Epidermal melanocyte (primary cell): ENCODE data around the gene SERPINB3.
"Not testable (repeated sequence)": the region's sequence is repeated elsewhere in the genome, so short reads cannot be mapped to it uniquely, and the experiment has no call there.

Source experiments
- DNase-seq: peaks from one replicate; pipeline ENCODE4 v3.0.0; 2011; ENCODE audit warnings: low spot score; ENCODE audit not compliant: insufficient read length

Gene SERPINB3

DNA sequence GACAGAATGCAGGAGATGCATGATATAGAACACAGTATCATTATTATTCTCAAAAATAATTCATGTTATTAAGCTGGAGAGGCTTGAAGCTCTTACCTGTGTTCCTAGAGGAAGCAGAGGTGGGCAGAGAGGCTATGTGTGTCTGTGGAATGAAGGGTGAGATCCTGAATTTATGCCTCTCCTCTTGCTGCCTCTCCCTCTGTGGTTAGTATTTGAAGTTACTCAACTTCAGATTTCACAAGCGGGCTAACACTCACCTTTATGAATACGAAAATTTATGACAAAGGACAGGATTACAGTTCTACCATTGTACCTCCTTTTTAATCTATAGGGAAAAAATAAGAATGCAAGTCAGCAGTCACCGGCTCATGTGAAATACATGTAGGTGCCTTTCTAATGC lies at the start of gene SERPINB3:
Gene SERPINB3, minus strand, starts transcription at position 144 of the 400 bp plus-strand sequence. CDS start 677 bp downstream, outside the sequence.
- DNase-seq, result not testable (repeated sequence)

DNA sequence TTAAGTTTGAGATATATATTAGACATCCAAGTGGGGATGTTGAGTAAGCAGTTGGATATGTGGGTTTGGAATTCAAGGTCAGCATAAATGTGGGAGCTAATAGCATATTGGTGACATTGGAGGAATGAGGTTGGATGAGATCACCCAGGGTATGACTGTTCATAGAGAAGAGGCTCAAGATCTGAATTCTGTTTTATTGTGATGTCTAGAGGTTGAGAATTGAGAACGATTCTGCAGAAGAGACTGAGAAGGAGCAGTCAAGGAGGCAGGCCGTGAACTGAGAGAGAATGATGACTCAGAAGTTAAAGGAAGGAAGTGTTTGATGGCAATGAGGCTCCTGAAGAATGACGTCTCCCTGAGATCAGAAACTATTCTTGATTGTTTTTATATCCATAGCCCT lies 47.0 kb upstream of the SERPINB3 start:
- no peak for DNase-seq

GRCh38 chr18:63707816-63708215 lies 46.1 kb upstream of the SERPINB3 start:
- DNase-seq, result no peak

DNA sequence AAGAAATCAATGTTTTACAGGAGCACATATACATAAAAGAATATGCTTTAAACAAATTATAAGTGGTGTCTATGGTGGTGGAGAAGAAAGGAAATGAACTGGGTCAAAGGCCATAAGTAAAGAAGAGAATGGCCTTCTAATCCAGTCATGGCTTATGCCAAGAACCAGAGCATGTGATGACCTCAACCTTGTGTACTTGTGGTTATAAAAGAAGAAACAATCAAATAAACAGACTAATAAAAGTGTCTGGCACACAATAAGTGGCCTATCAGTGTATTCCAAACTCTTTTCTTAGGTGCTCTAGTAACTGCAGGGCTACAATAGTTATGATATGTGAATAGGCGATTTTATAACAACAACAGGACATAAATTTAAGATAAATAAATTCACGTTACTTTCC lies 43.7 kb upstream of the SERPINB3 start:
- no peak for DNase-seq

GRCh38 chr18:63702660-63703059 lies 41.0 kb upstream of the SERPINB3 start, which contains the start of gene SERPINB11:
Gene SERPINB11 (plus strand): TSS chr18:63702960. CDS start chr18:63710194, 7,234 bp downstream.
- DNase-seq, result no peak

DNA sequence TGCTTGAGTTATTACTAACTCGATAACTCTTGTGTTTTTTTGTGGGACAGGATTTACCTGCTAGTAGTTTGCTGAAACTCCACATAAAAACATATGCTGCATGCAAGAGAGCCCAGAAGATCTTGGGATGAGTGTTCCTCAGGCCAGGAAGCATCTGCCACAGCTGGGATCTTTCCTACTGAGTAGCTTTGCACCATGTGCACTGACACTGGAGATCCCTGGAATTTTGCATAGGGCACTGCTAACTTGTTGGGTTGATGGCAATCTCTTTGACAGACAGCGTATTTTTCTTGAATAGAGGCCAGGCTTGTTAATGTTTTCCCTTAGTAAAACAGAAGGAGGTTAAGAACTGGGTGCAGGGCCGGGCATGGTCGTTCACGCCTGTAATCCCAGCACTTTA lies 40.3 kb upstream of the SERPINB3 start:
- DNase-seq, result no peak

DNA sequence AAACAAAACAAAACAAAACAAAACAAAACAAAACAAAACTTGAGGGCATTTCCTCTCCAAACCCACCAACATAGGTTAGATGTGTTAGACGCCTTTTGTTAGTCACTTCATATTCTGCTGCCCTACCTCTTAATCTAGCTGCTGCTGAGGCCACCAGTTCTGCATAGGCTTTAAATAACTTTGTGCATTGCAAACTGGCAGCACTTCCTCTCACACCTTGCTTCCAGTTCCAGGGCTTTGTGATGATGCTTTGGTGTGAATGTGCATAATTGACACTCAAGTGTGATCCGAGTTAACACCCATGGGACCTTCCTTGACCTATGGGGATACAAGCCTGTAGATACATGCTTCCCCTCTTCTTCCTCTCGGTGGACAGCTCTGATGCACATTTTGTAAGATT lies 38.8 kb upstream of the SERPINB3 start:
- DNase-seq, result no peak

DNA sequence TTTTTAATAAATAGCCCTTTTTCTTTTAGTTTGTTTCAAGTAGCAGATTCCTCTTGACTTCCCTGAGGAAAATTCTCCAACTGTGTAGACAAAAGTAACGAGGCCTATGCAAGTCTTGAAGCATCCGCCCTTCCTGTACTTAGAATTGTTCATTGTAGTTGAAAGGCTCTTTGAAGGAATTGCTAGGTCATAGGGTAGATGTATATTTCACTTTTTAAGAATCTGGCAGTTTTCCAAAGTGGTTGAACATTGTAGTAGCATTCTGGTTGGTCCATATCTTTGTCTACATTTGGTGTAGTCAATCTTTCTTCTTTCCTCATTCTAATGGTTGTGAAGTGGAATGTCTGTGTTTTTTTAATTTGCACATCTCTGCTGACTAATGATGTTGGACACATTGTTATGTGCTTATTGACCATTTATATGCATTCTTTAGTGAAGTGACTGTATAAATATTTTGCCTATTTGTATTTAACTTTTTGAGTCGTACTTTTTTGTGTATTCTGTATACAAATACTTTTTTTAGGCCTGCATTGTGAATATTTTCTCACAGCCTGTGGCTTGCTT lies 35.5 kb upstream of the SERPINB3 start:
- DNase-seq, result no peak

- DNase-seq, result no peak
Observed at GRCh38 chr18:63689064-63689463, 27.4 kb upstream of the SERPINB3 start.

DNA sequence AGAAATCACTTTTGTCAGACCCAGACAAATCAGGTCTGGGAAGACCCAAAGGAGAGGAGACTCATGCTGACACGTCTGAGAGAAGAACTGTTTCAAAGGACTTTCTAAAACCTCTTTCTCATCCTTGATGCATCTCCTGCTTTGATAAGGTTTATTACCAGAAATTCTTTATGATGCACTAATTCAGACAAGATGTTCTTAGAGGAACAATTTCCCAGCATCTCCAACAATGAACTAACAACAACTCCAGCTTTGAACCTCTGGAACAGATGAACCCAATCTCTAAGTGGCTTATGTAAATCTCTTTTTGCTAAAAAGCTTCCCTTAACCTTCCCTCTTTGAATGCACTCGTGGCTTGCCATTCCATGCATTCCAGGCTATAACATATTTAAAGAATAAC lies 25.2 kb upstream of the SERPINB3 start:
- DNase-seq, result no peak

GRCh38 chr18:63684718-63685117 lies 23.0 kb upstream of the SERPINB3 start:
- DNase-seq, result no peak

DNA sequence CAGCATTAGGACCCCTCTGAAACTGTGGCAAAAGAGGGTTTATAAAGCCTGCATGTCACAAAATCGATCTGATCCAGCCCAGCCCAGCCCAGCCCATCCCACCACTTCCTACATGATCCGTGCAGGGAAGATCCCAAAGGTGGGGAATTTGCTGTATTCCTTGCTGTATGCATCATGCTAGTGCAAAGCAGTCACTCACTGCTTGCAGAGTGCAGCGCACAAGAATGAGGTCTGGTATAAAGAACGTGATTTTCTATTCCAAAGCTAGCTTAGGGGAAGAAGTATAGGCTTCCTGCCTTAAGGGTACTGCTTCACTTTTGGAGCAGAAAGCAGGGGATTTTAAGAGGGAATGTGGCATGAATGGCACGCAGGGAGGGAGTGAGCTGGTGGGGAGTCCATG lies 22.2 kb upstream of the SERPINB3 start:
- no peak for DNase-seq

DNA sequence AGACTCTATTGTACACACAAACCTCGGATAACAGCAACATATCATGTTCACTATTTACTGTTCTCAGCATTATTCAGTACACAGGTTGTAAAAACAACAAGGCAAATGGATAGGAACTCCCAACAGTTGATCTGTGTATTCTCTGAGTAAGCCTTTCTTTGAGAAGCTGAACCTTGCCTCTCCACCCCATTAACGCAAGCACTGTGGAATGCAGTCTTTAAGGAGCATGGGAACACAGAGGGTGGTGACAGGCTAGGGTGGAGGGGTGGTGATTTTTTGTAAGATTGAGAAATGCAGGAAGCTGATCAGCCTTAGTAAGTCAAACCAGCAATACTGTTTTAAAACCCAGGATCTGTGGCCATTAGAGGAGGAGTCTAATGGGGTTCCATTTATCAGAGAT lies 21.5 kb upstream of the SERPINB3 start:
- peak; percentile 18 for DNase-seq

DNA sequence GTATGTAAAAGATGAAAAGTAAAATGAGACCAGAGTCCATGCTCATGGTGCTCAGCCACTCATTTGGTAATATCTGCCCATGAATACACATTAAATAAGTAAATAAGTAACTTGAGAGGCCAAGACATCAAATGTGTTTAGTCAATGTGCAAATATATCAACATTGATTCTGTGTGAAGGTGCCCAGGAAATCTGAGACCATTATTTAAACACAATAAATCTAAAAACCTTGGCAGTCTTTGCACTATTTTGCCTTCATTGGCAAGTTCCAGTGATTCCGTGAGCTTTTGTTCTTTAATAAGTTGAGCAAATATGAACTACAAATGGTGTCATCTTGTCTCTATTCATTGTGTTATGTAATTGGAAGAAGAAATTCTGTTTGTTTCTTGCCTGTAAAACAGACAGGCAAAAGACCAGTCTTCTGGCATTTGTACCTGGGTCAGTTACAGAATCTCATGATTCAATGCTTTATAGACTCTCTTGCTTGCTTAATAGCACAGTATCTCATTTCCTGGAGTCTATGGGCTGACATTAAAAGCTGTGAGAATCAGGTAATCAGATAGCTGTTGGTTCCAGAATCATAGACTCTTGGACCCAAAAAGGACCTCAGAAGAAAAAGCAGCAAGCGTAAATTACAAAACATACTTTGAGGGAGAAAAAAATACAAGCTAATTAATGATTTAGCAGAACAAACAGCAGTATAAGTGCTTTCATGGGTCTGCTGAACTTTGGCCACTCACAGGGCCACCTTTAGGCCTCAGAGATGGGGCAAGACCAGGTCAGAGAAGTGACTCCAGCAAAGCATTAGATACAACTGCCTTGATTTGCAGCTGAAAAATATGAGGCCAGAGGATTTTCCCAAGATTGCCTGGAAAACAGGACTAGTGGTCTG lies 20.0 kb upstream of the SERPINB3 start:
- DNase-seq, result no peak

DNA sequence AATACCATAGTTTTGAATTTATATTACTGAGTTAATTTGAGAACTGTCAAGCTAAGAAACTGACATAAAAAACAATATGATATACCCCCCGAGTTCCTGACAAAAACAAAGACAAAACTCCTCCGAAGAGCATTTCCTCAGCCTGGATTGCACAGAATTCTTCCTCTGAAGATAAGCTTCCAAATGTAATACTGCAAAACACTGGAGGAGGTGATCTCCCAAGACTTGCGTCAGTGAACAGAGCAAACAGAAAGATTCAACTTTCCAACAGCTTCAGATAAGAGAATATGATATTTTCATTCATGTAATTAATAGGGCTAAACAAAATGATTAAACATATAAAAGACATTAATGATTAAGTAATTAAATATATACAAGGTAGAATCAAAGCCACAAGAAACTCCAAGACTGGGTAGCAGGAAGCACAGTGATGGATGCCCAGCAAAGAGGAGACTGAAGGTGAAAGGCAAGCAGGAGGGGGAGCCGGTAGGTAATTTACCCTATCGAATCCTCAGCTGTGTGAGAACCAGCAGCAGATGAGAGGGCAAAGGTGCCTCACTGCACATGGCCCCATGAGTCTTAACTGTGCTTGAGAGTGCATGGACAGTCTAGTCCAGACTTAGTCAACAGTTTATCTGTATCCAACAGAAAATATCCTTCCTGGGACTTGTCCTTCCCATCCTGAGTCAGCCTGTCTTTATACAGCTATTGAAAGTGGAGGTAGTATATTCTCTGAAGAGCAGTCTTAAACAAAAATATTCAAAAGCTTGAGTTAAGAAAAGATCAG lies 18.3 kb upstream of the SERPINB3 start:
- no peak for DNase-seq

- DNase-seq, result no peak
Observed at GRCh38 chr18:63677500-63678225, 16.0 kb upstream of the SERPINB3 start.

DNA sequence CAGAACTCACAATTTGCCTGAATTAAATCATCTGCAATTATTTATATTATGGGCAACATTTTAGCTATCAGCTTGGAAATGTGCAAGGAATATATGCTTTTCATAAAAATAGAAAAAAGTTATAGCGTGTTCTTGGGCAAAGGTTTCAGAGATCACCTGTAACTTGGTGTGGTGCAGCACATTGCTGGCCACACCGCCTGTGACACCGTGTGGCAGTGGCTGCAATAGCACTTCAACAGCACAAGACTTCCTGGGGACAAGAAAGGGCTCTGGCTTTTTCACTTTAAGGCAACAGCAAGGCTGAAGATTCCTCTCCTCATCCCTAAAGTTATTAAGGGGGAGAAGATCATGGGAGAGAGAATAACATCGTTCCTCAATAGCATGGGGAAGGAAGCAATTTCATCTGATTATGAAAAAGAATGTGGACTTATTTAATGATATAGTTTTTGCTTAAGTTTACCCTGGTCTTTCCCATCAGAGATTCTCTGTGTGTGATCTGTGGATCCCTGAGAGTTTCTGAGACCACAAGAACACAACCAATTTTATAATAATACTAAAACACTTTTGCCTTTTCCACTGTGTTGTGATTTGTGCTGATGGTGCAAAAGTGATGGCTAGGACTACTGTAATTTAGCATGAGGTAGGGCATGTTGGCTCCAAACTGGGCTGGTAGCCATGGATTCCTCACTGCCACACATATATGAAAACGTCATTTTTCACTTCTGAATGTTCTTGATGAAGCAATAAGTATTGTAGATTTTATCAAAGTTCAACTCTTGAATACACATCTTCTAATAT lies 15.0 kb upstream of the SERPINB3 start:
- DNase-seq, result no peak

DNA sequence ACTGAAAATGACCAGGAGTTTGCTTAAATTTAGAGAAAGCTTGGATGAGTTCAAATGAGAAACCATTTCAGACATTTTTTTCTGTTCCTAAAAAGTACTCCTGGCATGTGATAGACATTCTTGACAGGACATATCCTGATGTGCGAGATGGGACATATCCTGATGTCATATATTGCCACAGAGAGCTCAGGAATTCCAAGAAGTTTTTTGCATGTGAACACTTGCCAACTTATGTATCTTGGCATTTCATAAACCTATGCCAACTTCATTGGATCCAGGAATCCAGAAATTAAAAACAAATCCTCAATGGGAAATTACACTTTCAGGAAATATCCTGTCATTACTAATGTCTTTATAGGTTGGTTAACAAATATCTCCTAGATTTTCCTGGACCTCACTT lies 2.9 kb upstream of the SERPINB3 start:
- DNase-seq, result no peak

DNA sequence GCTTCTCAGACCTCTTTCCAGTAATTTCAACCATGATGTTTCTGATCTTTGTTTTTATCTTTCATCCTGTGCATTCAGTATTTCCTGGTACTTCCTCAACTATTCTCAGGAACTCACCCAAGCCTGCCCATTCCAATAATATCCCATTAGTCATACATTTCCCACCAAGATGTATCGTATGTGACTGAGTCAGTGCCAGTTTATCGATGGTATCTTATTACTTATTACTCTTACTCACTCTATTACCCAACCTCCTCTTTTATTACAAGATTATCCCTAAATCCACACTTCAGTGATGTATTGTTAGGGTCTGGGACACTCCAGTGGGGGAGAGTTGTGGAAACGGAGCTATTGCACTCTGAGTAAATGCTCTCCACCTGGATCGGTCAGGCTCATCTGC lies 2.8 kb downstream of the SERPINB3 start:
- not testable (repeated sequence) for DNase-seq

DNA sequence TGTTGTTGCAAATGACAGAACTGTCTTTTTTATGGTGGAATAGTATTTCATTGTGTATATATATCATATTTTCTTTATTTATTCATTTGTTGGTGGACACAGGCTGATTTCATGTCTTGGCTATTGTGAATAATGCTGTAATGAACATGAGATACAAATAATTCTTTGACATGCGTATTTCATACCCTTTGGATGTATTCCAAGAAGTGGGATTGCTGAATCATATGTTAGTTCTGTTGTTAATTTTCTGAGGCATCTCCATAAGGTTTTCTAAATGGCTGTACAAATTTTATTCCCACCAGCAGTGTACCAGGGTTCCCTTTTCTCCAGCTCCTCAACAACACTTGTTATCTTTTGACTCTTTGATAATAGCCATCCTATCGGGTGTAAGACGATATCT lies 11.4 kb downstream of the SERPINB3 start:
- DNase-seq, result not testable (repeated sequence)

GRCh38 chr18:63648241-63648640 lies 13.5 kb downstream of the SERPINB3 start:
- no peak for DNase-seq
